ENCODE measurements around the gene ATG16L1. TPM values are rescaled to one million over a fixed set of nuclear protein-coding genes. Genes with fewer than 3 reads are reported as not detected.

Gene ATG16L1
- total RNA-seq, 2 donors from 2014 or later = 12.8 to 16.7 TPM

GRCh38 chr2:233223059-233223894 lies 28.2 kb upstream of the ATG16L1 start:
- no peak for TF ChIP-seq CTCF (IDR thresholded peaks at IDR 0.05)
- no peaks in the 10 kb centered on the region for H3K9me3 ChIP-seq
- H3K4me3 ChIP-seq = no peak overlapping the region
- no peaks in the 10 kb centered on the region for H3K4me1 ChIP-seq
- no peaks in the 10 kb centered on the region for H3K27me3 ChIP-seq
- DNase-seq (ENCODE audit: low spot score) = no peak
- no peak overlapping the region for H3K27ac ChIP-seq
- H3K36me3 ChIP-seq = no peaks in the 10 kb centered on the region

DNA sequence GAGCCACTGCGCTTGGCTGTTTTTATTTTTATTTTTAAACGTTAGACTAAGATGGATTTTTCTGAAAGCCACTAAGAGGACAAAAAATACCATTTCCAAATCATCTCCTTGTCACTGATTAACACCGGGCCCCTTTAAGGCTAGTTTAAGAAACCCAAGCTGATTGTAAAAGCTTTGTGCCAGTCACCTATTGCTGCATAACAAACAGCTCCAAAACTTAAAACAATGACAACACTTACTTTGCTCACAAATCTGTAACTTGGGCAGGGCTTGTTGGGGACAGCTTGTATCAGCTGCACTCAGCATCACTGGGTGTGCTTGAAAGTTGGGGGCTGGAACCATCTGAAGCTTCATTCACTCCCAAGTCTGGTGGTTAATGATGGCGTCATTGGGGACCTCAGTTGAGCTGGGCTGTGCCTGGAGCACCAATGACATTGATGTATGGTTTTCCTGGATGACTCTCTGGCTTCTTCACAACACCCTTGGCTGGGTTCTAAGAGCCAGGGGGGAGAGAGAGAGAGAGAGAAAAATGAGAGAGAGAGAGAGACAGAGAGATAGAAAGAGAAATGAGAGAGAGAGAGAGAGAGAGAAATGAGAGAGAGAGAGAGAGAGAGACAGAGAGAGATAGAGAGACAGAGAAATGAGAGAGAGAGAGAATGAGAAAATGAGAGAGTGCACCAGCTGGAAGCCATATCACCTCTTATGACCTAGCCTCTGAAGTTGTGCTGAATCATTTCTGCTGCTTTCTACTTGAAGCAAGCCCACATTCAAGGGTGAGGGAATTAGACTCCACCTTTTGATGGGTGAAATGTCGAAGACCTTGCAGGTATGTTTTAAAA lies 26.0 kb upstream of the ATG16L1 start:
- no peaks in the 10 kb centered on the region for H3K4me1 ChIP-seq
- H3K9me3 ChIP-seq = no peaks in the 10 kb centered on the region
- no peak overlapping the region for H3K27ac ChIP-seq
- no peaks in the 10 kb centered on the region for H3K36me3 ChIP-seq
- no peak for TF ChIP-seq CTCF (IDR thresholded peaks at IDR 0.05)
- no peak overlapping the region for H3K4me3 ChIP-seq
- no peaks in the 10 kb centered on the region for H3K27me3 ChIP-seq
- no peak for DNase-seq (ENCODE audit: low spot score)

DNA sequence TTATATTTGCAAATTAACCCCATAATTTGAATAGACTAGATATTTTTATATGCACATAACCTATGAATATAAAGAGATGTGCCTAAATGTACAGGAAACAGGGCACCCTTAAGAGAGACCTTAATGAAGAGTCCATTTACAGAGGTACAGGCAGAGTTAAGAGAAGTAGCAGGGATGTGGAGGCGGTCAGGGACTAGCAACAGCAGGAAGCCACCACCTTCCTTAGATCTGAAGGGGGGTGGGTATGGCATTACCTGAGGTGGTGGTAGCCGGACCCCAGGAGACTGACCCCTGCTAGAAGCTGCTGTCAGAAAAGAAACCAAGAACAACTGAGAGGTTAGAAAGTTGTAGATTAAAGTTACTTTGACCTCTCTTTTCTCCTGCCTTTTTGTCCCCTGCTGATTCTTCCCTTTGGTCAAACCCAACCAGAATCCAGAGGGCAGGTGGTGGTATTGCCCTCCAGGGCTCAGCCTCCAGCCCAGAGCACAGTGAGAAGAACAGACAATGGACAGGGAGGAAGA lies 24.9 kb upstream of the ATG16L1 start:
- no peak for DNase-seq (ENCODE audit: low spot score)
- H3K27ac ChIP-seq = no peak overlapping the region

DNA sequence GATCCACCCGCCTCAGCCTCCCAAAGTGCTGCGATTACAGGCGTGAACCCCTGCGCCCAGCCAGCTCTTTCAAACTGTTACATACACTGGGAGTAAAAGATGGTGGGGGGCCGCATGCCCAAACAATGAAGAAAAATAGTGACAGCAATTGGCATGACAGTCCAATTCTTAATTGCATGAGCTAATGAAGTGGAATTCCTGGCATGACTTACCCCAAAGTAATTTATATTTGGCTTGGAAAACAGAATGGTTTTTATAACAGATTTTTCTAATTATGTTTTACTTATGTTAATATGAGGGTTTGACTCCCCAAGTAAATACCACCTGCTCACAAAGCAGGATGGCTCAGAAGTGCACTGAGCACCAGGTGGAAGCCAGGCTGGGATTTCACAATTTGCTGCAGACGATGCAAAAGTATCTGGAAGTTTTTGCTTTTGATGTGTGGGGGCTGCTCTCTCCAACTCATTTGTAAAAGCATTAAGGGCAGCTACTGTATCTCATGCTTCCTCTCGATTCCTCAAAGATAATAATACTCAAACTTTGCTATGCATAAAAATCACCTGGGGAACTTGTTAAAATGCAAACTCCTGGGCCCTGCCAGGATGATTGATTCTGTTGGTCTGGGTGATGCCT lies 24.0 kb upstream of the ATG16L1 start:
- H3K36me3 ChIP-seq = no peaks in the 10 kb centered on the region
- no peak for DNase-seq (ENCODE audit: low spot score)
- H3K4me1 ChIP-seq = no peaks in the 10 kb centered on the region
- no peaks in the 10 kb centered on the region for H3K9me3 ChIP-seq
- H3K27me3 ChIP-seq = no peaks in the 10 kb centered on the region
- H3K4me3 ChIP-seq = no peak overlapping the region
- TF ChIP-seq CTCF (IDR thresholded peaks at IDR 0.05) = no peak
- no peak overlapping the region for H3K27ac ChIP-seq

More for the DNA sequence above, 24.9 kb upstream of the ATG16L1 start:
- Histone ChIP-seq H3K4me3 (no peak overlapping the region), H3K27me3 (no peaks in the 10 kb centered on the region), H3K4me1 (no peaks in the 10 kb centered on the region), H3K36me3 (no peaks in the 10 kb centered on the region), H3K9me3 (no peaks in the 10 kb centered on the region)
- TF ChIP-seq CTCF (IDR thresholded peaks at IDR 0.05) = no peak

GRCh38 chr2:233228376-233228775 lies 23.1 kb upstream of the ATG16L1 start:
- Histone ChIP-seq H3K27me3 (no peaks in the 10 kb centered on the region), H3K9me3 (no peaks in the 10 kb centered on the region), H3K36me3 (no peaks in the 10 kb centered on the region), H3K4me1 (no peaks in the 10 kb centered on the region), H3K4me3 (no peak overlapping the region), H3K27ac (no peak overlapping the region)
- DNase-seq (ENCODE audit: low spot score) = no peak
- no peak for TF ChIP-seq CTCF (IDR thresholded peaks at IDR 0.05)

Measured in right atrium auricular region (tissue), 2 donors.